ENCODE data around the gene EML1.

The EML1 gene

GRCh38 chr14:99891266-99891665, 98.1 kb downstream of the EML1 start:
- in situ Hi-C loops (cut with MboI; ENCODE audit: low sequenced_read_pairs): no loop called here

GRCh38 chr14:99891900-99892299, 98.7 kb downstream of the EML1 start:
- in situ Hi-C loops (cut with MboI; ENCODE audit: low sequenced_read_pairs): no loop called here

- in situ Hi-C loops (cut with MboI; ENCODE audit: low sequenced_read_pairs): no loop called here
These were observed 99.2 kb downstream of the EML1 start for GRCh38 chr14:99892406-99892805.

- in situ Hi-C loops (cut with MboI; ENCODE audit: low sequenced_read_pairs): no loop called here
These were observed 103.1 kb downstream of the EML1 start for GRCh38 chr14:99896361-99896760.

- in situ Hi-C loops (cut with MboI; ENCODE audit: low sequenced_read_pairs): no loop called here
These were observed 106.5 kb downstream of the EML1 start for GRCh38 chr14:99899578-99900178.

- in situ Hi-C loops (cut with MboI; ENCODE audit: low sequenced_read_pairs): no loop called here
These were observed 109.7 kb downstream of the EML1 start for GRCh38 chr14:99902925-99903324.

- in situ Hi-C loops (cut with MboI; ENCODE audit: low sequenced_read_pairs): no loop called here
These were observed 111.3 kb downstream of the EML1 start for GRCh38 chr14:99904506-99904905.

GRCh38 chr14:99905121-99905520, 111.9 kb downstream of the EML1 start:
- in situ Hi-C loops (cut with MboI; ENCODE audit: low sequenced_read_pairs): no loop called here

GRCh38 chr14:99907761-99908652, 114.8 kb downstream of the EML1 start:
- in situ Hi-C loops (cut with MboI; ENCODE audit: low sequenced_read_pairs): no loop called here

- in situ Hi-C loops (cut with MboI; ENCODE audit: low sequenced_read_pairs): no loop called here
These were observed 115.5 kb downstream of the EML1 start for GRCh38 chr14:99908653-99909250.

GRCh38 chr14:99909513-99910064, 116.4 kb downstream of the EML1 start:
- in situ Hi-C loops (cut with MboI; ENCODE audit: low sequenced_read_pairs): no loop called here

- in situ Hi-C loops (cut with MboI; ENCODE audit: low sequenced_read_pairs): no loop called here
These were observed 117.4 kb downstream of the EML1 start for GRCh38 chr14:99910337-99911309.

- in situ Hi-C loops (cut with MboI; ENCODE audit: low sequenced_read_pairs): no loop called here
These were observed 122.3 kb downstream of the EML1 start for GRCh38 chr14:99915305-99916090.

GRCh38 chr14:99916091-99916383, 122.8 kb downstream of the EML1 start:
- in situ Hi-C loops (cut with MboI; ENCODE audit: low sequenced_read_pairs): no loop called here

- in situ Hi-C loops (cut with MboI; ENCODE audit: low sequenced_read_pairs): no loop called here
These were observed 125.6 kb downstream of the EML1 start for GRCh38 chr14:99918781-99919180.

- in situ Hi-C loops (cut with MboI; ENCODE audit: low sequenced_read_pairs): no loop called here
These were observed 128.2 kb downstream of the EML1 start for GRCh38 chr14:99921425-99921824.

- in situ Hi-C loops (cut with MboI; ENCODE audit: low sequenced_read_pairs): no loop called here
These were observed 131.2 kb downstream of the EML1 start for GRCh38 chr14:99924379-99924778.

GRCh38 chr14:99925471-99925870, 132.3 kb downstream of the EML1 start:
- in situ Hi-C loops (cut with MboI; ENCODE audit: low sequenced_read_pairs): no loop called here

- in situ Hi-C loops (cut with MboI; ENCODE audit: low sequenced_read_pairs): no loop called here
These were observed 135.8 kb downstream of the EML1 start for GRCh38 chr14:99928963-99929362.

GRCh38 chr14:99929601-99930000, 136.4 kb downstream of the EML1 start:
- in situ Hi-C loops (cut with MboI; ENCODE audit: low sequenced_read_pairs): no loop called here
